ENCODE results near the gene EPAS1. TPM values are rescaled to one million over a fixed set of nuclear protein-coding genes. Genes with fewer than 3 reads are reported as not detected.

EPAS1 gene
- total and polyA plus RNA-seq, 4 donors = 26.2 to 193 (median 61.1) TPM

DNA sequence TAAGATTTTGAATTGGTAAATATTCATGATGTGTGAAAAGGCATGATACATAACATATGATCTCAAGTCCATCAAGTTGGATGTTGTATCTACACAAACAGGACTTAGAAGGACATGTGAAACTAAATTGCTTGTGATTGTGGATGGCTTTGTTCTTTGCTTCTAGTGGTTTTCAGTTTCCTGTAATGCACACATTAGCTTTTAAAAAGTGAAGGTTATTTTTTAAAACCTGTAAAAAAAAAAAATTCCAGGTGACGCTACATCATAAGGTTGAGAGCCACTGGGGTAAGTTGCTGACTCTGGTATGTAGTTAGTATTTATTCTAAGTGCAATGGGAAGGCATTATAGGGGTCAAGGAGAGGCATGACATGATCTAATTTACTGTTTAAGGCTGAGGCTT lies 133.8 kb downstream of the EPAS1 start:
- H3K27ac ChIP-seq (ENCODE audit: low read depth in 1 of 2, low read length in 2 of 2) = no peak overlapping the region
- no peaks in the 10 kb centered on the region for H3K27me3 ChIP-seq (ENCODE audit: control insufficient read depth in 4 of 4, insufficient read depth in 4 of 4, low read length in 3 of 4)
- H3K9ac ChIP-seq (ENCODE audit: low read depth in 1 of 2, low read length in 2 of 2) = no peak overlapping the region
- WGBS = 92% methylated on average over 1 of the region's 1 CpG
- TF ChIP-seq FOXA2 (IDR thresholded peaks at IDR 0.05) (no peak), JUND (IDR thresholded peaks at IDR 0.05) (no peak), GABPA (IDR thresholded peaks at IDR 0.05 in 1 of 2, conservative IDR thresholded peaks at IDR 0.05 in 1 of 2) (no peak), EGR1 (IDR thresholded peaks at IDR 0.05; ENCODE audit: low read depth in 2 of 2) (no peak), NR2F2 (IDR thresholded peaks at IDR 0.05) (no peak), YY1 (IDR thresholded peaks at IDR 0.05) (no peak), FOXA1 (IDR thresholded peaks at IDR 0.05) (no peak), TAF1 (conservative IDR thresholded peaks at IDR 0.05) (no peak), HNF4G (IDR thresholded peaks at IDR 0.05) (no peak), HNF4A (conservative IDR thresholded peaks at IDR 0.05) (no peak)
- TF ChIP-seq, protein P1, sequence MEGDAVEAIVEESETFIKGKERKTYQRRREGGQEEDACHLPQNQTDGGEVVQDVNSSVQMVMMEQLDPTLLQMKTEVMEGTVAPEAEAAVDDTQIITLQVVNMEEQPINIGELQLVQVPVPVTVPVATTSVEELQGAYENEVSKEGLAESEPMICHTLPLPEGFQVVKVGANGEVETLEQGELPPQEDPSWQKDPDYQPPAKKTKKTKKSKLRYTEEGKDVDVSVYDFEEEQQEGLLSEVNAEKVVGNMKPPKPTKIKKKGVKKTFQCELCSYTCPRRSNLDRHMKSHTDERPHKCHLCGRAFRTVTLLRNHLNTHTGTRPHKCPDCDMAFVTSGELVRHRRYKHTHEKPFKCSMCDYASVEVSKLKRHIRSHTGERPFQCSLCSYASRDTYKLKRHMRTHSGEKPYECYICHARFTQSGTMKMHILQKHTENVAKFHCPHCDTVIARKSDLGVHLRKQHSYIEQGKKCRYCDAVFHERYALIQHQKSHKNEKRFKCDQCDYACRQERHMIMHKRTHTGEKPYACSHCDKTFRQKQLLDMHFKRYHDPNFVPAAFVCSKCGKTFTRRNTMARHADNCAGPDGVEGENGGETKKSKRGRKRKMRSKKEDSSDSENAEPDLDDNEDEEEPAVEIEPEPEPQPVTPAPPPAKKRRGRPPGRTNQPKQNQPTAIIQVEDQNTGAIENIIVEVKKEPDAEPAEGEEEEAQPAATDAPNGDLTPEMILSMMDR (IDR thresholded peaks at IDR 0.05; ENCODE audit: low read depth, low read length, missing input control) = no peak
- TF ChIP-seq, protein P2, sequence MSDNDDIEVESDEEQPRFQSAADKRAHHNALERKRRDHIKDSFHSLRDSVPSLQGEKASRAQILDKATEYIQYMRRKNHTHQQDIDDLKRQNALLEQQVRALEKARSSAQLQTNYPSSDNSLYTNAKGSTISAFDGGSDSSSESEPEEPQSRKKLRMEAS (IDR thresholded peaks at IDR 0.05) = no peak
- no peaks in the 10 kb centered on the region for H3K36me3 ChIP-seq (ENCODE audit: control insufficient read depth in 4 of 4, insufficient read depth in 3 of 4, low read depth in 1 of 4, low read length in 3 of 4)
- no peak overlapping the region for H3K4me3 ChIP-seq (ENCODE audit: low read depth in 1 of 3, low read length in 3 of 3)
- no peaks in the 10 kb centered on the region for H3K4me1 ChIP-seq (ENCODE audit: control insufficient read depth in 4 of 4, insufficient read depth in 4 of 4, low read length in 3 of 4)
- DNase-seq (ENCODE audit: low spot score) = no peak
- no peaks in the 10 kb centered on the region for H3K9me3 ChIP-seq (ENCODE audit: control insufficient read depth in 4 of 4, low read length in 3 of 4)

DNA sequence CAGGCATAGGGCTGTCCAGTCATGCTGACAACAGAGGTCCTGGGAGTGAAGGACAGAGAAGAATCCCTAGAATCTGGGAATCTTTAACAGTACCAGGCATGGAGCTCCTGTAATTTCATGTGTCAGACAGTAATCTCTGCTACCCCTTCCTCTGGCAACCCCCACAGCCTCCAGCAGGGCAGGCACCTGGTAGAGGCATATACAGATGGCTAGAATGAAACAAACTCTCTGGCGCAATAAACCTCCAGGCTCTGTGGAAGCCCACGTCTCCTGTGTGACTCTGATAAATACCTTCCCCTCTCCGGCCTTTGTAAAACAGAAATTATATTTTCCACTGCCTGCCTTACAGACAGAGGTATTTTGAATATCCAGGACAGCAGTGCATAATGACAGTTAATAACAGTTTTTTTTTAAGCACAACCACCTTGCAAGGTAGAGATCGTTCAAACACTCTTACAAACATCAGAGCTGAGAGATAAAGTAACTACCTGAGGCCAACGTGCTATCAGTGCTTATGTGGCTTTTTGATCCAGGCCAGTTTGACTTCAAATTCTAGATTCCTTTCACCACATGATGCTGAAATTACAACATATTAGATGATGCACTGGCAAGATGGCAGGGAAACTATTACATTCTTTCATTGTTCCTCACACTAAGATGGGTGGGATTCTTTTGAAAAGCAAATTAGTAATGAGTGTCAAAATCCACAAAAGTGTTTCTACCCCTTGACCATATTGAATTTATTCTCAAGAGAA lies 134.5 kb downstream of the EPAS1 start:
- no peaks in the 10 kb centered on the region for H3K27me3 ChIP-seq (ENCODE audit: control insufficient read depth in 4 of 4, insufficient read depth in 4 of 4, low read length in 3 of 4)
- H3K9ac ChIP-seq (ENCODE audit: low read depth in 1 of 2, low read length in 2 of 2) = no peak overlapping the region
- no peak for DNase-seq (ENCODE audit: low spot score)
- H3K9me3 ChIP-seq (ENCODE audit: control insufficient read depth in 4 of 4, low read length in 3 of 4) = no peaks in the 10 kb centered on the region
- TF ChIP-seq TAF1 (conservative IDR thresholded peaks at IDR 0.05) (no peak), RXRA (IDR thresholded peaks at IDR 0.05) (no peak), FOXA1 (IDR thresholded peaks at IDR 0.05) (no peak), HNF4G (IDR thresholded peaks at IDR 0.05) (no peak), FOXA2 (IDR thresholded peaks at IDR 0.05) (no peak), NR2F2 (IDR thresholded peaks at IDR 0.05) (no peak), SP1 (IDR thresholded peaks at IDR 0.05) (no peak)
- TF ChIP-seq, protein P2 (IDR thresholded peaks at IDR 0.05) = no peak
- H3K4me1 ChIP-seq (ENCODE audit: control insufficient read depth in 4 of 4, insufficient read depth in 4 of 4, low read length in 3 of 4) = no peaks in the 10 kb centered on the region
- no peaks in the 10 kb centered on the region for H3K36me3 ChIP-seq (ENCODE audit: control insufficient read depth in 4 of 4, insufficient read depth in 3 of 4, low read depth in 1 of 4, low read length in 3 of 4)
- WGBS = 78% methylated on average over 5 of the region's 5 CpGs
- H3K4me3 ChIP-seq (ENCODE audit: low read depth in 1 of 3, low read length in 3 of 3) = no peak overlapping the region
- no peak overlapping the region for H3K27ac ChIP-seq (ENCODE audit: low read depth in 1 of 2, low read length in 2 of 2)

DNA sequence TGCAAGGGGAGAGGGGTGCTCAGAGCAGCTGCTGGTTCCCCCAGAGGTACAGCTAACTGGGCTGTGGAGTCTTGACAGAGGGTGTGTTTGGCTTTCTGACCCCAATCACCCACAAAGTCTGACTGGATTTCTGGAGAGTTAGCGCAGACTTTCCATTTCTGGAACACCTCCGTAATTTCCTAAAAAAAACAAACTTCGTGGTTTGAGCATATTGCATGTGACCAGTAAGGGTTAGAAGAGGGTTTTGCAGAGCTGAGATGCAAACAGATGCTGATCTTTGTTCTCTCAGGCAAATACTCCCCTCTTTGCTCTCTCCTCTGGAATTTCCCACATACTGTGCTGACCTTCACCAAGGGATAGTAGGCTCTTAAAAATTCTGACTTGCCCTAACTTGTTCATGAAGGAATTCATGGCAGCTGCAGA lies 137.7 kb downstream of the EPAS1 start:
- no peak overlapping the region for H3K27ac ChIP-seq (ENCODE audit: low read depth in 1 of 2, low read length in 2 of 2)
- H3K36me3 ChIP-seq (ENCODE audit: control insufficient read depth in 4 of 4, insufficient read depth in 3 of 4, low read depth in 1 of 4, low read length in 3 of 4) = no peaks in the 10 kb centered on the region
- no peak overlapping the region for H3K9ac ChIP-seq (ENCODE audit: low read depth in 1 of 2, low read length in 2 of 2)
- no peak for DNase-seq (ENCODE audit: low spot score)
- 70% methylated on average over 3 of the region's 3 CpGs for WGBS
- no peaks in the 10 kb centered on the region for H3K9me3 ChIP-seq (ENCODE audit: control insufficient read depth in 4 of 4, low read length in 3 of 4)
- H3K4me1 ChIP-seq (ENCODE audit: control insufficient read depth in 4 of 4, insufficient read depth in 4 of 4, low read length in 3 of 4) = no peaks in the 10 kb centered on the region
- H3K27me3 ChIP-seq (ENCODE audit: control insufficient read depth in 4 of 4, insufficient read depth in 4 of 4, low read length in 3 of 4) = no peaks in the 10 kb centered on the region
- no peak overlapping the region for H3K4me3 ChIP-seq (ENCODE audit: low read depth in 1 of 3, low read length in 3 of 3)
- TF ChIP-seq HNF4A (conservative IDR thresholded peaks at IDR 0.05) = no peak
- TF ChIP-seq NR2F2 (IDR thresholded peaks at IDR 0.05) = no peak
- no peak for TF ChIP-seq GABPA (IDR thresholded peaks at IDR 0.05 in 1 of 2, conservative IDR thresholded peaks at IDR 0.05 in 1 of 2)

Measured in liver (tissue), 9 donors.